NCI-H1092 (cell line): Measurements from ENCODE around the gene GATAD2B.
A peak's percentile ranks its signal among the peaks of the same experiment; 100 is the strongest.
"Not testable (repeated sequence)": the region's sequence is repeated elsewhere in the genome, so short reads cannot be mapped to it uniquely, and the experiment has no call there.

ENCODE experiments used
- DNase-seq: peaks from one replicate; lab custom pipeline; 2025; lab: John Stamatoyannopoulos, UW

The GATAD2B gene

GRCh38 chr1:153778051-153778823 is 144.5 kb downstream of the GATAD2B start:
- DNase-seq, result no peak

- no peak for DNase-seq
These were observed 145.1 kb downstream of the GATAD2B start for GRCh38 chr1:153777648-153778047.

DNA sequence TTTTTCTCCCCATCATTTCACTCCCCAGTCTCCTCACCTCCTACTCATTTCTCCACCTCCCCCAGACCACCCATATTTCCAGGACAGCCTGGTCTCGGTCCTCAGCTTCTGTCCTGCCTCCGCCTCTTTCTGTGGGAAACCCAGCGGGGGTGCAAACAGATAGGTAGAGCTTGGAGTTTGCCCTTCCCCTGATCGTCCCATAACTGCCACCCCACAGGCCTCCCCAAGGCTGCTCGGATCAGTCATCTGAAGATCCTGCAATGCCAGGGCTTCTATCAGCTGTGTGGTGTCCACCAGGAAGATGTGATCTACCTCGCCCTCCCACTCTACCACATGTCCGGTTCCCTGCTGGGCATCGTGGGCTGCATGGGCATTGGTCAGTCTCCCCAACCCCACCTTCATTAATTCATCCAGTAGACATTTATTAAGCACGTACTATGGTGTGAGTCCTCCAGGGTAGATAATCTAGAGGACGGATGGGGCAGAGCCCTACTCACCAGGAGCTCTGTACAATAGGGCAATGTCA is 145.9 kb downstream of the GATAD2B start:
- no peak for DNase-seq

DNA sequence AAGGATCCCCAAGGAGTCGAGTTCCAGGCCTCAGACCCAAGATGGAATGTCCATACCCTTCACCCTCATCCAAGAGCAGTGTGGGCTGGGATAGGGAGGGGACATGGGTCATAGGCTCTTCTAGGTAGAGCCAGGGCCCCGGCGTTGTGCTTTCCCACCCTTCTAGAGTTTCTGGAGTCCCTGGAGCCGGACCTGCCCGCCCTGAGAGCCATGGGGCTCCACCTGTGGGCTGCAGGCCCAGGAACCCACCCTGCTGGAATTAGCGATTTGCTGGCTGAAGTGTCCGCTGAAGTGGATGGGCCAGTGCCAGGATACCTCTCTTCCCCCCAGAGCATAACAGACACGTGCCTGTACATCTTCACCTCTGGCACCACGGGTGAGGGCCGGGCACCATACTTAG is 146.4 kb downstream of the GATAD2B start:
- DNase-seq, result no peak

DNA sequence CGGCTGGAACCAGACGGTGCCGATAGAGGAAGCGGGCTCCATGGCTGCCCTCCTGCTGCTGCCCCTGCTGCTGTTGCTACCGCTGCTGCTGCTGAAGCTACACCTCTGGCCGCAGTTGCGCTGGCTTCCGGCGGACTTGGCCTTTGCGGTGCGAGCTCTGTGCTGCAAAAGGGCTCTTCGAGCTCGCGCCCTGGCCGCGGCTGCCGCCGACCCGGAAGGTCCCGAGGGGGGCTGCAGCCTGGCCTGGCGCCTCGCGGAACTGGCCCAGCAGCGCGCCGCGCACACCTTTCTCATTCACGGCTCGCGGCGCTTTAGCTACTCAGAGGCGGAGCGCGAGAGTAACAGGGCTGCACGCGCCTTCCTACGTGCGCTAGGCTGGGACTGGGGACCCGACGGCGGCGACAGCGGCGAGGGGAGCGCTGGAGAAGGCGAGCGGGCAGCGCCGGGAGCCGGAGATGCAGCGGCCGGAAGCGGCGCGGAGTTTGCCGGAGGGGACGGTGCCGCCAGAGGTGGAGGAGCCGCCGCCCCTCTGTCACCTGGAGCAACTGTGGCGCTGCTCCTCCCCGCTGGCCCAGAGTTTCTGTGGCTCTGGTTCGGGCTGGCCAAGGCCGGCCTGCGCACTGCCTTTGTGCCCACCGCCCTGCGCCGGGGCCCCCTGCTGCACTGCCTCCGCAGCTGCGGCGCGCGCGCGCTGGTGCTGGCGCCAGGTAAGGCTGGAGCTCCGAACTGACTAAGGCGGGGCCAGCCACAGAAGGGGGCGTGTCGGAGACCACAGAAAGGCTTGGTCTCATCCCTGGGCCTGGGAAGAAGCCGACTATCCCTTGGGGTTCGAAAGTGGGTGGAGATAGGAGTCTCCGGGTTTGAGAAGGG is 147.1 kb downstream of the GATAD2B start:
- DNase-seq, result peak; percentile 72

GRCh38 chr1:153774780-153775457 is 147.9 kb downstream of the GATAD2B start, which contains the start of gene SLC27A3:
Gene SLC27A3 (plus strand): TSS chr1:153775407. CDS start chr1:153775498, 91 bp downstream.
- DNase-seq, result peak; percentile 72

DNA sequence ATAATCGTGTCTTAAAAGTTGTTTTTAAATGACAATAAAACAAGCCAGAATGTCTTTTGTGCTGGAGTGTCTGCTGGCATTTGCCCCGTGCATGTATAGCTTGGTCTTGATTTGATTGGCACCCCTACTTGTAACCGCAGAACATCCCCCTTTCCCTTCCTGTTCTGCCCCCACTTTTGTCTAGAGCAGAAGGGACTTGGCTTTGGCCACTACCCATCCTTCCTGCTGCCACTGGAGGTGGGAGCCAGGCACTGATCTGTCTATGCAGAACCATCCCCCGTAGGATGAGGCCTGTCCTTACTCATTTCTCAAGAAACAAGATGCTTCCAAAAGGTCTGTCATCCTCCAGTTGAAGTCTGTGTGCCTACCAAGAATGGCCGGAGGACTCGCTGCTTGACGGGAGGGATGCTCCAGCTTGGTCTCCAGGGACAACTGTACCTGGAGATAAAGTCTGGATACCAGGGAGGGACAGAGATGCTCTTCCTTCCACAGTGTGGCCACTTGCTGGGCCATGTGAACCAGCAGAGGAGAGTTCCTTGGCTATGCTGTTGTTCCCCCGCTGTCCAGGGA is 148.7 kb downstream of the GATAD2B start:
- DNase-seq, result no peak

- no peak for DNase-seq
These were observed 149.5 kb downstream of the GATAD2B start for GRCh38 chr1:153773096-153773921.

DNA sequence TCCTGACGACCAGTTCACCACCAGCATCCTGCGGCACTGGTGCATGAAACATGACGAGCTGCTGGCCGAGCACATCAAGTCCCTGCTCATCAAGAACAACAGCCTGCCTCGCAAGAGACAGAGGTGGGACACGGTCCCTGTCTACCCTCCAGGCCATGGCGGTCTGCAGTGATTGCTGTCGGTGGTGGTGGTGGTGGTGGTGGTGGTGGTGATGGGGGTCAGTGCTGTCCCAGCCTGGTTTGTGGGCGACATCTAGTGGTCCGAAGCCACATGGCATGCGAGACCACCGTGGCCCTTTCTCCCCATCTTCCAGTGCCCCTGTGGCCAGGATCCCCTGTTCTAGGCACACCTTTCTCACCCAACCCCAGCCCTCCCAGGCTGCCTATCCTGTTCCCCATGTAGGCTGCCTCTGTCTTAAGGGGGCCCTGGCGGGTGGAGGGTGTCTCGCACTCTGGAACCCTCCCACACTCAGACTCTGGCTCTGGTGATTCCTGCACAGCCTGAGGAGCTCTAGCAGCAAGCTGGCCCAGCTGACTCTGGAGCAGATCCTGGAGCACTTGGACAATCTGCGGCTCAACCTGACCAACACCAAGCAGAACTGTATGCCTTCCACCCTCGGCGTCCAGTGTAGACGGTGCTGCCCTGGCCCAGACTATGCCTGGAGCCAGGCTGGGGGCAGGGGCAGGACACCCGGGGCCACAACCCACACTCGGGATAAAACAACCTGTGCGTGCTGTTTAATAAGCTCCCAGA is 150.8 kb downstream of the GATAD2B start:
- DNase-seq, result no peak

DNA sequence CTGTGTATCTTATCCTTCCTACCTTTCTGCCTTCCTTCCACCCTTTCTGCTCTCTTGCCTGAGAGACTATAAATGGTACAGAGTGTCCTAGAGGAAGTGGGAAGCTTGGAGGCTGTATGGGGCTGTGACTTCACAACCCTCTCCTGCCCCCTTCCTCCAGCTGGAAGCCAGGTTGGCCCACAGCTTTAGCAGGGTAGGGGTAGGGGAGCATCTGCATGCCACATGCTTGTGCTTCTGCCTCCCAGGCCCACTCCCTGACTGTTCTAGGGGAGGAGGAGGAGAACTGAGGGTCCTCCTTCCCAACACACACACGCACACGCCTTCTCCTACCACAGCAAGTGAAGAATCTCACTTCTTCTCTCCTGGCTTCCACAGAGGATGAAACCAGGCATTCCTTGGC is 151.5 kb downstream of the GATAD2B start:
- DNase-seq, result no peak

- no peak for DNase-seq
These were observed 152.0 kb downstream of the GATAD2B start for GRCh38 chr1:153770797-153771196.

DNA sequence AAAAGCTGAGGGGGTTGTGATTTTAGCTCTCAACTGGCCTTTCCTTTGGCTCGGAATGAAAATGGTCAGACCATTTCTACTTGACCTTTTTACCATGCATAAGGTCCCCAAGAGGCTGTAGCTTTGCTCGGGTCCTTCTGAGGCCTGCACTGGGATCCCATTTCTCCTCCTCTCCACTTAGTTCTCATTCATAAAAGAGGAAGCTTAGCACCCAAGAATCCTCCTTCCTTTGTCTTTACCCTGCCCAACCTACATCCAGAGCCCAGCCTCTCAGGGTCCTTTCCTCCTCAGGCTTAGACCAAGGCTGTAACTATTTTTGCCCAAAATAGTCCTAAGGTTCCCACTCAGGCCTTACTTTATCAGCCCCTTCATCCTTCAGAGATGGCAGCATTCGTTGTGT is 153.6 kb downstream of the GATAD2B start:
- DNase-seq, result no peak

DNA sequence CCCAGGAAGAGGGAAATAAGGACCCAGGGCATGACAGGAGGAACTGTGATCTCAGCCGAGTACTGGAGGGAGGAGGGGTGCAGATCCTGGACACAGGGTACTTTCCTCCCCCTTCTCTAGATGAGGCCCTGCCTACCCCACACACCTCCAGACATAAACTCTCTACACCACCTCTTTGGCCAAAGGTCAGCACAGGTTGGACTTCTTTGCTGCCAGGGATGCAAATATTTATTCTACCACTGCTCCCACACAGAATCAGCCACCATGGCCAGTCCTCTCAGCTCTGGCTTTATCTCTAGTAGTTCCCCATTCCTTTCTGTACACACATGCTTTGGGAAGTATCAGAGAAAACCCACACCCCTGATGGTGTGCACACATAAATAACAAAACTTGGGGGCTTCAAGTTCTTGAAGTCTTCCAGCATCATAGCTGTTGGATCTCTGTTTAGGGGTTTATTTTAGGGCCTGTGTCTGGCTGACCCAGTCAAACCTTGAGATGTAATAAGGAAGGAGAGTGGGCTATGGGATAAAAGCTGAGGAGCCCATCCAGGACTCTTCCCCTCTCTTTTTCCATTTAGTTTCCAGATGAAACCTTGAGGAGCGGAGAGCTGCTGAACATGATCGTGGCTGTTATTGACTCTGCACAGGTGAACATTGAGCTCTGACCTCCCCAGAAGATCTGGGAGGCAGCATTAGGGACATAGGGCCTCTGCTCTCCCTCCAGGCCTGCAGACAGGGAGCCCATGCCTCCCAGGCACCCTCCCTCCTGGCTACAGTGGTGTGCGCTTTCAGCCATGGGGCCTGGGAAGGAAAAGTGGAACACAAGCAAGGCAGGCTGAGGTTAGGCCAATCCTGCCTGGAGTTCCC is 154.2 kb downstream of the GATAD2B start:
- DNase-seq, result no peak

- no peak for DNase-seq
These were observed 155.3 kb downstream of the GATAD2B start for GRCh38 chr1:153767519-153767918.

GRCh38 chr1:153766663-153767062 is 156.1 kb downstream of the GATAD2B start:
- not testable (repeated sequence) for DNase-seq

DNA sequence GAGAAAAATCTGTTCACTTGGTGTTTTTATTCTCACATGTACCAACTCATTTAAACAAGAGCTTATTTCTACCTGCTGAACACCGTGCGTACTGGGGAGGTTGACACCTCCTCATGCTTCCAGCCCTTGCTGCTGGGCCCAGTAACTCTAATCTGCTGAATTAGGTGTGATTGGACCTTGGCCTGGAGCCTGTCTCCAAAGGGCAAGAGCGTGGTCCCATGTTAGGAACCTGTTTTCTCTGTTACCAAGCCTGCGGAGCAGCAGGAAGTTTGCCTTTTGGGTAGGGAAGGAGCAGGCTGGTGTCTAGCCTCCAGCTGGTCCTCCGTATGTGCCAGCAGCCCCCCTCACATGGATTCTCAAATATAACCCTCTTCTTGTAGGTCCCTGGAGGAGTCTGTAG is 158.5 kb downstream of the GATAD2B start:
- DNase-seq, result no peak

GRCh38 chr1:153763365-153764225 is 159.2 kb downstream of the GATAD2B start:
- DNase-seq, result no peak

DNA sequence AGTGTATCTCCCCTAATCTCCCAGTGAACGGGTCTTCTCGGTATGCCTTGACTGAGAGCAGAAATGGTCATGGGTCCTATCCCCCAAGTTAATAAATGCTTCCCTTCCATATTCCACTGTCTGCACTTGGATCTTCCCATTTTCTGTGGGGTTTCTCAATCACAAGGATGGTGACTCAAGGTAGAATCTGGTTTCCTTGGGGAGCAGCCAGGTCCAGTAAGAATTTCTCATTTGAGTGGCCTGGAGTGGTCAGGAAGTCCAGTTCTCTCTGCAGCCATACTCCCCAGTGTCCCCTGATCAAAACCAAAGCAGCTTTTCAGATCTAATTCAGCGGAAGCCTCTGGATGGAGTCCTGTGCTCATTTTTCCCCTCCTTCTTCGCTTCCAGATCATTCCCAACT is 162.3 kb downstream of the GATAD2B start:
- no peak for DNase-seq
